Measurements from ENCODE around the gene PALB2. TPM values are rescaled to one million over a fixed set of nuclear protein-coding genes. Genes with fewer than 3 reads are reported as not detected.

The PALB2 gene
- total and polyA plus RNA-seq, 2 of the 13 experiments (the other 11 are each of a cell fraction or from before 2014, with no cell fraction given), result 12.1 to 40.9 TPM

DNA sequence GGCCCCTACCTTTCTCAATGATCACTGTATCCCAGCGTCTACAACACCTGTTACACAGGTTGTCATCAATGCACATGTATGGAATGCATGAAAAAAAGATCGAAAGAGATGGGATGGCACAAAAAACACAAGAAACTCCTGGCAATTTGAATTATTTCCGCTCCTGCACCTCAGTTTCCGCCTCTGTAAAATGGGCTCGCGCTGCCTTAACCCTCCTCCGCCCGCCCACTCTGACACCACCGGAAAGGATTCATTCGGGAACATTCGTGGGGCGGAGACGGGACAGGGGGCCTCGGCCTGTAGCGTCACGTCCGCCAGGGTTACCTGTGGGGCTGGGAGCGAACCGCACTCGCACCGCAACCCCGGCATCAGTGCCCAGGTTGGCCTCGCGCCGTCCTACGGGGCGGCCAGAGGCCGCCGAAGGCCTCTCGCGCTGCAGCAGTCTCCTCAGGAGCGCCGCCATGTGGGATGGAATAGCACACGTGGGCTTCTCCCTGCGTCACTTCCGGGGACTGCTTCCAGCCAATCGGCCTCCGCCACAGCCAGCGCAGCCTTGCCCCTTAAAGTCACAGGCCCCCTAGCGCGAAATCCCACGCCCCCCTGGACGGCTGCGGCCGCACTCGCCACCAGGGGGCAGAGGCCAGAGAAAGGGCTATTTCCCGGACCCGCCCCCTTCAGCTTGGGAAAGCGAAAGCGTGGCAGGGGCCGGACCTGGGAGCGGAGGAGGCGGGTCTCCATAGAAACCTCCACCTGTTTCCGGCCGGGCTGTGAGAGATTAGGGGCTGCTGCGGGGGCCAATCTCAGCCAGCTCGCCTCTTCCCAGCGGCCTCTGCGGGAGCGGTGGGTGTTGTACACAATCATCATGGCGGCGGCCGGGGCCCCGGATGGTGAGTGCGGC, 84.0 kb downstream of the PALB2 start, which contains the start of the genes EARS2 and UBFD1 (continued):
- TF ChIP-seq THRA (CRISPR knock-in tag; IDR thresholded peaks at IDR 0.05; ENCODE audit: borderline replicate concordance), result peak; percentile 87
- peak; percentile 88 for TF ChIP-seq NFYB (CRISPR knock-in tag; IDR thresholded peaks at IDR 0.05)
- TF ChIP-seq ZNF180 (CRISPR knock-in tag; IDR thresholded peaks at IDR 0.05; ENCODE audit: borderline replicate concordance, low read depth), result no peak
- TF ChIP-seq, protein P1, sequence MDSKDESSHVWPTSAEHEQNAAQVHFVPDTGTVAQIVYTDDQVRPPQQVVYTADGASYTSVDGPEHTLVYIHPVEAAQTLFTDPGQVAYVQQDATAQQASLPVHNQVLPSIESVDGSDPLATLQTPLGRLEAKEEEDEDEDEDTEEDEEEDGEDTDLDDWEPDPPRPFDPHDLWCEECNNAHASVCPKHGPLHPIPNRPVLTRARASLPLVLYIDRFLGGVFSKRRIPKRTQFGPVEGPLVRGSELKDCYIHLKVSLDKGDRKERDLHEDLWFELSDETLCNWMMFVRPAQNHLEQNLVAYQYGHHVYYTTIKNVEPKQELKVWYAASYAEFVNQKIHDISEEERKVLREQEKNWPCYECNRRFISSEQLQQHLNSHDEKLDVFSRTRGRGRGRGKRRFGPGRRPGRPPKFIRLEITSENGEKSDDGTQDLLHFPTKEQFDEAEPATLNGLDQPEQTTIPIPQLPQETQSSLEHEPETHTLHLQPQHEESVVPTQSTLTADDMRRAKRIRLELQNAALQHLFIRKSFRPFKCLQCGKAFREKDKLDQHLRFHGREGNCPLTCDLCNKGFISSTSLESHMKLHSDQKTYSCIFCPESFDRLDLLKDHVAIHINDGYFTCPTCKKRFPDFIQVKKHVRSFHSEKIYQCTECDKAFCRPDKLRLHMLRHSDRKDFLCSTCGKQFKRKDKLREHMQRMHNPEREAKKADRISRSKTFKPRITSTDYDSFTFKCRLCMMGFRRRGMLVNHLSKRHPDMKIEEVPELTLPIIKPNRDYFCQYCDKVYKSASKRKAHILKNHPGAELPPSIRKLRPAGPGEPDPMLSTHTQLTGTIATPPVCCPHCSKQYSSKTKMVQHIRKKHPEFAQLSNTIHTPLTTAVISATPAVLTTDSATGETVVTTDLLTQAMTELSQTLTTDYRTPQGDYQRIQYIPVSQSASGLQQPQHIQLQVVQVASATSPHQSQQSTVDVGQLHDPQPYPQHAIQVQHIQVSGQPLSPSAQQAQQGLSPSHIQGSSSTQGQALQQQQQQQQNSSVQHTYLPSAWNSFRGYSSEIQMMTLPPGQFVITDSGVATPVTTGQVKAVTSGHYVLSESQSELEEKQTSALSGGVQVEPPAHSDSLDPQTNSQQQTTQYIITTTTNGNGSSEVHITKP (CRISPR knock-in tag; IDR thresholded peaks at IDR 0.05; ENCODE audit: low read depth), result peak; percentile 93
- TF ChIP-seq THAP9 (CRISPR knock-in tag; IDR thresholded peaks at IDR 0.05; ENCODE audit: borderline replicate concordance), result peak; percentile 96
- 0 out of 2 replicates have a peak, but pooled peaks have one; percentile 41 for TF ChIP-seq STAT5B (CRISPR knock-in tag; IDR thresholded peaks at IDR 0.05)
- TF ChIP-seq ZNF782 (CRISPR knock-in tag; IDR thresholded peaks at IDR 0.05; ENCODE audit: borderline replicate concordance), result peak; percentile 72; the same call in 1 of the 2 replicates
- no peak for TF ChIP-seq TERF1 (CRISPR knock-in tag; IDR thresholded peaks at IDR 0.05)
- TF ChIP-seq IRF2 (CRISPR knock-in tag; IDR thresholded peaks at IDR 0.05), result peak; percentile 100
- no peak for TF ChIP-seq ZNF530 (CRISPR knock-in tag; IDR thresholded peaks at IDR 0.05; ENCODE audit: low read depth)
- TF ChIP-seq BCLAF1 (IDR thresholded peaks at IDR 0.05), result no peak
- TF ChIP-seq, protein P2, sequence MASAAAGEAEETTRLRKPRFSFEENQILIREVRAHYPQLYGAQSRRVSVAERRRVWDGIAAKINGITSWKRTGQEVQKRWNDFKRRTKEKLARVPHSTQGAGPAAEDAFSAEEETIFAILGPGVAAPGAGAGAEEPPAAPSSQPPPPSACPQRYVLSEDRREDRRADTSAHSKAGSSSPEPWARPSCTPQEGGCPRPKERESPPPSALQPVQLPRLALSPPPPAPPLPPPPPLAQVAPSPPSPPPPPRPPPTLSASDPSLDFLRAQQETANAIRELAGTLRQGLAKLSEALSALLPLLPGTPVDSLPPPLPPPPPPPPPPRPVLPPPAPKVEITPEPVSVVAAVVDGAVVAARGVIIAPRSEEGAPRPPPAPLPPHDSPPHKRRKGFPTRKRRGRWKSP (CRISPR knock-in tag; IDR thresholded peaks at IDR 0.05), result peak; percentile 93
- TF ChIP-seq PCBP2 (optimal IDR thresholded peaks at IDR 0.05; ENCODE audit: low read depth, low read length, poor library complexity, severe bottlenecking), result no peak

Data from HepG2 (cell line).